K562 (cell line): Measurements from ENCODE around the gene MC3R. TPM values are rescaled to one million over a fixed set of nuclear protein-coding genes. Genes with fewer than 3 reads are reported as not detected.

Source experiments
- ATAC-seq: fragments of 200-7000 bp; cut with Tn5 transposase; 3 replicates; pipeline ENCODE4 v1.9.1; 2020; ENCODE audit warnings: moderate library complexity
- BruUV-seq: library from RNA; stranded (reverse); fragments of 400-500 nt; replicated peaks from 2 replicates; lab custom pipeline; 2021; lab: Mats Ljungman, UMichigan
- CTCF ChIA-PET: fragments of 300-600 bp; formaldehyde crosslinking; extraction: SDS; loops from one replicate; lab custom pipeline; 2021; ENCODE audit warnings: low intra/inter-chr PET ratio; lab: Yijun Ruan, JAX
- POLR2A ChIA-PET: fragments of 300-600, 350-650 bp; sonication (Branson Sonifier 250); formaldehyde crosslinking; extraction: SDS; loops from one replicate; lab custom pipeline; 2021; ENCODE audit warnings: antibody characterized with exemption, inconsistent platforms; lab: Yijun Ruan, JAX
- DNase-seq, 4 experiments: peaks; one replicate each; pipeline versions ENCODE4 v3.0.0 to v3.0.0-alpha.2; 2011 to 2018; ENCODE audit warnings: low spot score in 3 of 4, mixed read lengths in 3 of 4; ENCODE audit errors: extremely low read depth in 1 of 4
- FAIRE-seq: peaks from 2 replicates; lab custom pipeline; 2011; peaks lifted over from hg19 to GRCh38; lab: Jason Lieb, UNC
- H2AFZ ChIP-seq: 2 replicates; pipeline ENCODE4 v1.6.0; 2011; ENCODE audit warnings: low read depth, low read length, control low read depth, inconsistent platforms
- H3K27ac ChIP-seq: fragments of 200-600 bp; 3 replicates; pipeline ENCODE4 v1.8.0; 2011; ENCODE audit warnings: low read depth, mild to moderate bottlenecking, control low read depth, inconsistent platforms, low read length, moderate library complexity, mixed read lengths; ENCODE audit errors: extremely low read depth
- H3K27me3 ChIP-seq, 2 experiments: fragments of 300-600 bp in 1 of 2; 2 replicates in 1 of 2; 3 replicates in 1 of 2; pipeline versions ENCODE4 v1.6.0 to v1.8.0; 2011; ENCODE audit warnings: inconsistent platforms in 2 of 2, low read length in 2 of 2, mild to moderate bottlenecking in 1 of 2, mixed read lengths in 1 of 2, moderate library complexity in 1 of 2; ENCODE audit not compliant: control insufficient read depth in 2 of 2, insufficient read depth in 2 of 2
- H3K36me3 ChIP-seq: fragments of 300-600 bp; 3 replicates; pipeline ENCODE4 v1.8.0; 2011; ENCODE audit warnings: mild to moderate bottlenecking, low read length, inconsistent platforms; ENCODE audit not compliant: control insufficient read depth, insufficient read depth
- H3K4me1 ChIP-seq, 2 experiments: fragments of 200-600 bp in 1 of 2; replicated peaks in 1 of 2; 2 replicates in 1 of 2; 3 replicates in 1 of 2; pipeline versions ENCODE4 v1.5.1 to v1.8.0; 2011; ENCODE audit warnings: inconsistent platforms in 2 of 2, low read length in 2 of 2, mild to moderate bottlenecking in 1 of 2, mixed read lengths in 1 of 2, moderate library complexity in 1 of 2; ENCODE audit not compliant: control insufficient read depth in 2 of 2, insufficient read depth in 2 of 2
- H3K4me2 ChIP-seq: 2 replicates; pipeline ENCODE4 v1.6.1; 2011; ENCODE audit warnings: low read length, control low read depth, inconsistent platforms, mixed read lengths; ENCODE audit not compliant: insufficient read depth
- H3K4me3 ChIP-seq: fragments of 200-600 bp; sonication (generic), shearing (Covaris generic); 2 replicates; pipeline ENCODE4 v1.5.1; 2016; ENCODE audit warnings: control low read depth, inconsistent platforms
- H3K79me2 ChIP-seq: fragments of 200-600 bp; 3 replicates; pipeline ENCODE4 v1.8.0; 2011; ENCODE audit warnings: low read length, inconsistent platforms; ENCODE audit not compliant: control insufficient read depth, insufficient read depth
- H3K9ac ChIP-seq, 2 experiments: 2 replicates each; pipeline versions ENCODE4 v1.6.0 to v1.6.1; 2011; ENCODE audit warnings: low read depth in 2 of 2, low read length in 2 of 2, control low read depth in 1 of 2, inconsistent platforms in 1 of 2, mild to moderate bottlenecking in 1 of 2, mixed read lengths in 1 of 2; ENCODE audit not compliant: insufficient read depth in 1 of 2
- H3K9me1 ChIP-seq: one replicate; pipeline ENCODE4 v1.6.0; 2011; ENCODE audit warnings: inconsistent platforms, mild to moderate bottlenecking, low read length, moderate library complexity; ENCODE audit not compliant: control insufficient read depth, insufficient read depth
- H3K9me3 ChIP-seq: replicated peaks from 2 replicates; pipeline ENCODE4 v1.5.1; 2011; ENCODE audit warnings: low read depth, low read length, inconsistent platforms; ENCODE audit not compliant: control insufficient read depth, insufficient read depth
- H4K20me1 ChIP-seq: replicated peaks from 2 replicates; pipeline ENCODE4 v1.6.1; 2011; ENCODE audit warnings: low read length, inconsistent platforms, mixed read lengths; ENCODE audit not compliant: control insufficient read depth, insufficient read depth
- CAMTA2 ChIP-seq: fragments of 250-450 bp; sonication (Bioruptor Pico); conservative IDR thresholded peaks from 2 replicates; pipeline ENCODE4 v1.5.1; 2022
- ETV1 ChIP-seq: fragments of 450-650 bp; conservative IDR thresholded peaks from 2 replicates; pipeline ENCODE4 v1.6.1; 2016; ENCODE audit warnings: missing genetic modification characterization, control low read depth, low read depth, missing compliant biosample characterization
- GMEB1 ChIP-seq: fragments of 250-450 bp; sonication (Bioruptor Pico); IDR thresholded peaks from 2 replicates; pipeline ENCODE4 v1.4.0; 2020; ENCODE audit warnings: mild to moderate bottlenecking
- TFAP4 ChIP-seq: sonication (generic); formaldehyde crosslinking; IDR thresholded peaks from 2 replicates; pipeline ENCODE4 v1.8.0; 2022; ENCODE audit warnings: missing genetic modification reagents, mild to moderate bottlenecking, moderate library complexity, borderline replicate concordance
- ZBTB43 ChIP-seq: sonication (generic); formaldehyde crosslinking; IDR thresholded peaks from 2 replicates; pipeline ENCODE4 v1.8.0; 2023; ENCODE audit warnings: mild to moderate bottlenecking, missing genetic modification reagents
- ZKSCAN1 ChIP-seq: fragments of 150-350 bp; IDR thresholded peaks from 2 replicates; pipeline ENCODE4 v1.6.1; 2016; ENCODE audit warnings: low read depth, low read length
- WGBS: fragments of 100-300 bp; shearing (Covaris generic); methylation state at CpG from one replicate; pipeline ENCODE4 v1.1.6; 2016; ENCODE audit warnings: low coverage, mixed read lengths; ENCODE audit not compliant: insufficient coverage; ENCODE audit errors: missing lambda C conversion rate; 5-methylcytosine and 5-hydroxymethylcytosine counted together
- in situ Hi-C: fragments of 300-500 bp; cut with MboI; formaldehyde crosslinking; loops from 4 replicates; pipeline ENCODE4 v1.15.0; 2018; ENCODE audit warnings: inconsistent platforms, mixed read lengths
- intact Hi-C: fragments of 100-400 bp; cut with micrococcal nuclease; formaldehyde crosslinking; loops from 2 replicates; pipeline ENCODE4 v1.14.2; 2022
- polyA plus RNA-seq, 8 experiments: library from polyadenylated mRNA; depleted of rRNA in 4 of 8; stranded (reverse) in 5 of 8; unstranded in 3 of 8; fragments of >200 nt; fragmentation: Nextera tagmentation in 2 of 8; fragmentation: Illumina TruSeq in 1 of 8; extraction: Ambion mirVana in 2 of 8; extraction: Trizol in 1 of 8; gene quantifications; 2 replicates each; pipeline versions ENCODE4 v1.2.1 to v1.2.3, GENCODE V29; 2011 to 2014; ENCODE audit warnings: inconsistent platforms in 1 of 8, missing spikeins in 1 of 8
- total RNA-seq, 7 experiments: library from RNA; depleted of rRNA in 6 of 7; stranded (reverse); fragments of >200 nt in 6 of 7; fragmentation: Illumina TruSeq in 2 of 7; extraction: Trizol in 2 of 7; gene quantifications; 2 replicates each; pipeline versions ENCODE4 v1.2.1 to v1.2.3, GENCODE V29; 2011 to 2021; ENCODE audit warnings: low replicate concordance in 1 of 7

MC3R gene
- total and polyA plus RNA-seq, 9 of the 15 experiments (the other 6 are each of a cell fraction or from before 2014, with no cell fraction given): not detected

GRCh38 chr20:56271974-56272373, 23.4 kb downstream of the MC3R start (continued):
- TF ChIP-seq GMEB1: no peak
- no peak for TF ChIP-seq ETV1 (tag)
- no peak for TF ChIP-seq ZKSCAN1
- TF ChIP-seq, all 486 proteins: peak for 0

GRCh38 chr20:56273491-56273890, 25.0 kb downstream of the MC3R start:
- 0% methylated on average over 2 of the region's 2 CpGs for WGBS
- BruUV-seq: no TSS peak
- Histone ChIP-seq H3K27me3 (no peaks in the 10 kb centered on the region), H3K9me3 (no peaks in the 10 kb centered on the region), H3K79me2 (no peaks in the 10 kb centered on the region), H3K27ac (no peak overlapping the region), H2AFZ (no peak overlapping the region), H3K4me3 (no peak overlapping the region), H3K36me3 (no peaks in the 10 kb centered on the region), H3K9me1 (no peaks in the 10 kb centered on the region), H3K9ac (no peak overlapping the region), H3K4me2 (no peak overlapping the region), H4K20me1 (no peaks in the 10 kb centered on the region), H3K4me1 (no peaks in the 10 kb centered on the region)
- in situ Hi-C loops (no loop called here), intact Hi-C loops (no loop called here)
- TF ChIP-seq TFAP4 (CRISPR knock-in tag): no peak
- TF ChIP-seq ZBTB43: no peak
- TF ChIP-seq CAMTA2 (CRISPR knock-in tag): no peak
- no peak for DNase-seq
- no peak for ATAC-seq
- ChIA-PET CTCF (no interaction called here), POLR2A (no interaction called here)
- FAIRE-seq: no peak
